Astrocyte (in vitro differentiated cells and primary cell): ENCODE measurements around the gene ENTHD1.

ENCODE experiments used
- EZH2 ChIP-seq: IDR thresholded peaks from 2 replicates; pipeline ENCODE4 v1.6.1; 2012; ENCODE audit warnings: mild to moderate bottlenecking, low read length, inconsistent platforms; ENCODE audit not compliant: insufficient read depth
- TF ChIP-seq, protein P1 (sequence below): IDR thresholded peaks from 2 replicates; pipeline ENCODE4 v1.5.1; 2011; ENCODE audit warnings: low read depth, mild to moderate bottlenecking, inconsistent platforms, low read length, moderate library complexity; ENCODE audit not compliant: insufficient read depth

DNA sequence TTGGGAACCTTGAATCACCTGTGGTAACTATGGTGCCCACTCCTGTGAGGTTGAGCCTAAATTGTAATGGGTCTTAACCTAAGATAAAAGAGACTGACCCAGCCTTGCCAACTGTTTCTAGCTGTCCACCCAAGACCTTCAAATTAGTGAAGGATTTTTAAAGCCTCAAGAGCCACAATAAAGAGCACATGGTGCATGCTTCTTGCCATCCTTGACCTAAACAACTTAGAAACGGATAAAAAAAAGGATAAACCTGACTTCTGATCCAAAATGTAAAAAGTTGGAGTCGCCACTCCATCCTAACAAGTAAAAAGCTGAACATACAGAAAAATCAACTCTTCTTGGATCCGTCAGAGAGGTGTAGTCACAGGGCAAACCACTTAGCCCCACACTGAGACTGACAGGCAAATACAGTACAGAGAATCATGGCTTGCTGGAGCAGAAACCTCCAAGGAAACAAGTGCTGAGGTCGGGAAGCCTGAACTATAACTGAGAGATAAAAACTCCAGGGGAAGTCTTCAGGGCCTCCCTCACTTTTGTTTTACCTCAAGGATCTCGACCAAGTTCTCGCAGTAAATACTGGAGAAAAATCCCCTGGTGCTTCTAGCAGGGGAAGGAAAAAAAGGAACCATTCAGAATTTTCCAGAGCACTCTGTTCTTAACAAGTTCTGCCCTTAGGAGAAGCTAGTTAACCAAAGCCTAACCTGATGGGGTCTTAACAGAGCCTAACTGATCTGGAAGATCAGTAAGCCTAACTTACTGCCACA, 16.3 kb downstream of the ENTHD1 start:
- no peak for TF ChIP-seq EZH2
- TF ChIP-seq, protein P1, sequence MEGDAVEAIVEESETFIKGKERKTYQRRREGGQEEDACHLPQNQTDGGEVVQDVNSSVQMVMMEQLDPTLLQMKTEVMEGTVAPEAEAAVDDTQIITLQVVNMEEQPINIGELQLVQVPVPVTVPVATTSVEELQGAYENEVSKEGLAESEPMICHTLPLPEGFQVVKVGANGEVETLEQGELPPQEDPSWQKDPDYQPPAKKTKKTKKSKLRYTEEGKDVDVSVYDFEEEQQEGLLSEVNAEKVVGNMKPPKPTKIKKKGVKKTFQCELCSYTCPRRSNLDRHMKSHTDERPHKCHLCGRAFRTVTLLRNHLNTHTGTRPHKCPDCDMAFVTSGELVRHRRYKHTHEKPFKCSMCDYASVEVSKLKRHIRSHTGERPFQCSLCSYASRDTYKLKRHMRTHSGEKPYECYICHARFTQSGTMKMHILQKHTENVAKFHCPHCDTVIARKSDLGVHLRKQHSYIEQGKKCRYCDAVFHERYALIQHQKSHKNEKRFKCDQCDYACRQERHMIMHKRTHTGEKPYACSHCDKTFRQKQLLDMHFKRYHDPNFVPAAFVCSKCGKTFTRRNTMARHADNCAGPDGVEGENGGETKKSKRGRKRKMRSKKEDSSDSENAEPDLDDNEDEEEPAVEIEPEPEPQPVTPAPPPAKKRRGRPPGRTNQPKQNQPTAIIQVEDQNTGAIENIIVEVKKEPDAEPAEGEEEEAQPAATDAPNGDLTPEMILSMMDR = no peak
